Endothelial cell of umbilical vein (primary cell): ENCODE data around the gene MSL1. TPM values are rescaled to one million over a fixed set of nuclear protein-coding genes. Genes with fewer than 3 reads are reported as not detected.

Experiments used
- BruUV-seq: library from RNA; stranded (reverse); fragments of 400-500 nt; replicated peaks from 2 replicates; lab custom pipeline; 2021; lab: Mats Ljungman, UMichigan
- CTCF ChIA-PET: fragments of 300-600, 350-600 bp; sonication (Branson Sonifier 250); formaldehyde crosslinking; loops from one replicate; lab custom pipeline; 2021; ENCODE audit warnings: antibody characterized with exemption, inconsistent platforms; lab: Charles Lee
- POLR2A ChIA-PET: fragments of 300-600, 350-600 bp; sonication (Branson Sonifier 250); formaldehyde crosslinking; loops from one replicate; lab custom pipeline; 2021; ENCODE audit warnings: antibody characterized with exemption, inconsistent platforms; lab: Charles Lee
- DNase-seq: peaks from one replicate; pipeline ENCODE4 v3.0.0-alpha.2; 2011; ENCODE audit warnings: low read depth, low spot score
- FAIRE-seq: peaks from 2 replicates; lab custom pipeline; 2011; peaks lifted over from hg19 to GRCh38; lab: Jason Lieb, UNC
- H2AFZ ChIP-seq: 2 replicates; pipeline ENCODE4 v1.6.0; 2012; ENCODE audit warnings: low read depth, low read length, control low read depth, inconsistent platforms
- H3K27ac ChIP-seq: 2 replicates; pipeline ENCODE4 v1.5.1; 2011; ENCODE audit warnings: low read depth, mild to moderate bottlenecking, control low read depth, low read length, moderate library complexity; ENCODE audit not compliant: insufficient read depth
- H3K27me3 ChIP-seq, 2 experiments: 2 replicates each; pipeline versions ENCODE4 v1.6.0 to v1.6.1; 2011; ENCODE audit warnings: low read length in 2 of 2, mixed read lengths in 1 of 2; ENCODE audit not compliant: control insufficient read depth in 2 of 2, insufficient read depth in 2 of 2
- H3K36me3 ChIP-seq, 2 experiments: 2 replicates in 1 of 2; 3 replicates in 1 of 2; pipeline ENCODE4 v1.5.1; 2011; ENCODE audit warnings: low read length in 2 of 2, mild to moderate bottlenecking in 1 of 2, moderate library complexity in 1 of 2; ENCODE audit not compliant: control insufficient read depth in 2 of 2, insufficient read depth in 2 of 2; ENCODE audit errors: extremely low read depth in 1 of 2
- H3K4me1 ChIP-seq: 3 replicates; pipeline ENCODE4 v1.5.1; 2011; ENCODE audit warnings: mild to moderate bottlenecking, low read length; ENCODE audit not compliant: control insufficient read depth, insufficient read depth; ENCODE audit errors: extremely low read depth
- H3K4me2 ChIP-seq: 2 replicates; pipeline ENCODE4 v1.6.1; 2011; ENCODE audit warnings: low read length, control low read depth, mixed read lengths; ENCODE audit not compliant: insufficient read depth
- H3K4me3 ChIP-seq, 3 experiments: fragments of 200-600 bp in 1 of 3; sonication (generic), shearing (Covaris generic) in 1 of 3; replicated peaks in 1 of 3; 2 replicates each; pipeline ENCODE4 v1.5.1; 2011 to 2016; ENCODE audit warnings: control low read depth in 3 of 3, low read length in 3 of 3, mild to moderate bottlenecking in 2 of 3, inconsistent platforms in 1 of 3, low read depth in 1 of 3, moderate library complexity in 1 of 3; ENCODE audit not compliant: insufficient read depth in 1 of 3
- H3K79me2 ChIP-seq: 2 replicates; pipeline ENCODE4 v1.6.0; 2012; ENCODE audit warnings: low read length, inconsistent platforms; ENCODE audit not compliant: control insufficient read depth, insufficient read depth
- H3K9ac ChIP-seq: replicated peaks from 2 replicates; pipeline ENCODE3; 2011; ENCODE audit warnings: low read length, control low read depth; ENCODE audit not compliant: insufficient read depth; ENCODE audit errors: extremely low read depth
- H3K9me1 ChIP-seq: replicated peaks from 3 replicates; pipeline ENCODE4 v1.6.0; 2011; ENCODE audit warnings: mild to moderate bottlenecking, low read length; ENCODE audit not compliant: control insufficient read depth, insufficient read depth; ENCODE audit errors: extremely low read depth
- H3K9me3 ChIP-seq: replicated peaks from 2 replicates; pipeline ENCODE4 v1.5.1; 2012; ENCODE audit warnings: low read length, inconsistent platforms; ENCODE audit not compliant: control insufficient read depth, insufficient read depth
- H4K20me1 ChIP-seq: replicated peaks from 2 replicates; pipeline ENCODE3; 2011; ENCODE audit warnings: mild to moderate bottlenecking, low read length; ENCODE audit not compliant: control insufficient read depth, insufficient read depth; ENCODE audit errors: extremely low read depth
- CTCF ChIP-seq, 2 donors: IDR thresholded peaks; 1 replicate in 1 of 2; 2 replicates in 1 of 2; pipeline ENCODE4 v1.5.1; 2011; ENCODE audit warnings: low read length in 2 of 2, mild to moderate bottlenecking in 2 of 2, moderate library complexity in 2 of 2, control low read depth in 1 of 2, inconsistent platforms in 1 of 2, low read depth in 1 of 2; ENCODE audit not compliant: insufficient read depth in 1 of 2; ENCODE audit errors: extremely low read depth in 1 of 2
- EZH2 ChIP-seq: IDR thresholded peaks from 2 replicates; pipeline ENCODE4 v1.6.1; 2012; ENCODE audit warnings: borderline replicate concordance, low read depth, mild to moderate bottlenecking, moderate library complexity, low read length, inconsistent platforms; ENCODE audit not compliant: severe bottlenecking
- FOS ChIP-seq: IDR thresholded peaks from 2 replicates; pipeline ENCODE4 v1.6.1; 2011; ENCODE audit warnings: mild to moderate bottlenecking, low read length, moderate library complexity, borderline replicate concordance; ENCODE audit not compliant: insufficient read depth
- JUN ChIP-seq: IDR thresholded peaks from 2 replicates; pipeline ENCODE4 v1.6.1; 2011; ENCODE audit warnings: borderline replicate concordance, low read depth; ENCODE audit not compliant: insufficient read length, insufficient read depth
- MYC ChIP-seq: IDR thresholded peaks from one replicate; pipeline ENCODE4 v1.6.1; 2011; ENCODE audit warnings: mild to moderate bottlenecking, low read depth, low read length
- POLR2A ChIP-seq: IDR thresholded peaks from 2 replicates; pipeline ENCODE4 v1.6.1; 2012; ENCODE audit warnings: low read depth, mild to moderate bottlenecking, control low read depth, low read length
- POLR2AphosphoS5 ChIP-seq: IDR thresholded peaks from 2 replicates; pipeline ENCODE4 v1.6.1; 2012; ENCODE audit warnings: low read depth, mild to moderate bottlenecking, control low read depth, low read length, moderate library complexity; ENCODE audit not compliant: insufficient read depth
- dilution Hi-C: fragments of 300-500 bp; cut with MboI; formaldehyde crosslinking; loops from one replicate; pipeline ENCODE4 v1.15.0; 2019; ENCODE audit warnings: low sequenced_read_pairs; ENCODE audit not compliant: extremely low pct_ligation_motif_present
- intact Hi-C: fragments of 100-400 bp; cut with micrococcal nuclease; formaldehyde crosslinking; loops from one replicate; pipeline ENCODE4 v1.10.0; 2022
- polyA plus RNA-seq, 4 experiments: library from polyadenylated mRNA; depleted of rRNA in 3 of 4; stranded (reverse) in 3 of 4; unstranded in 1 of 4; fragments of >200 nt; gene quantifications; 2 replicates each; pipeline versions ENCODE4 v1.2.1 to v1.2.3, GENCODE V29; 2011 to 2012; ENCODE audit warnings: missing spikeins in 1 of 4
- total RNA-seq: library from RNA; stranded (reverse); gene quantifications from 2 replicates; pipeline ENCODE4 v1.2.3, GENCODE V29; 2021
- TF ChIP-seq, protein P1 (sequence below): IDR thresholded peaks from 2 replicates; pipeline ENCODE4 v1.6.1; 2011; ENCODE audit not compliant: insufficient read depth, insufficient read length

Gene MSL1
- total and polyA plus RNA-seq, 2 donors (not counting 3 experiments of a cell fraction or from before 2014, with no cell fraction given), result 30.9 to 95.0 TPM

- FAIRE-seq (peak; percentile 100), DNase-seq (peak; percentile 98)
- dilution Hi-C loops (no loop called here), intact Hi-C loops (loop anchor here (1.0 kb wide), 3 partner anchors 7 to 82 kb away; no protein-coding TSS in a partner anchor)
- peak; percentile 5 for TF ChIP-seq POLR2A
- TF ChIP-seq POLR2AphosphoS5, result peak; percentile 37
- peak; percentile 91 for TF ChIP-seq FOS
- peak; percentile 92 for TF ChIP-seq JUN
- TF ChIP-seq, protein P1, sequence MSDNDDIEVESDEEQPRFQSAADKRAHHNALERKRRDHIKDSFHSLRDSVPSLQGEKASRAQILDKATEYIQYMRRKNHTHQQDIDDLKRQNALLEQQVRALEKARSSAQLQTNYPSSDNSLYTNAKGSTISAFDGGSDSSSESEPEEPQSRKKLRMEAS, result peak; percentile 98
- no peak for TF ChIP-seq EZH2
- TF ChIP-seq CTCF (IDR thresholded peaks at IDR 0.05; ENCODE audit: extremely low read depth in 1 of 2, insufficient read depth in 1 of 2, low read depth in 1 of 2, low read length in 2 of 2), result no peak
- TF ChIP-seq MYC, result peak; percentile 69
- H3K9ac ChIP-seq, result peak overlapping the region; percentile 75
- ChIA-PET POLR2A (interaction anchor here (0.6 to 3.7 kb wide), 6 partner anchors 9 to 255 kb away, joined by 3 to 56 read pairs (median 6); partner anchors contain the start of gene CASC3), CTCF (interaction anchor here (1.0 to 5.0 kb wide), 8 partner anchors 10 to 68 kb away, joined by 3 to 138 read pairs (median 9); partner anchors contain the start of gene THRA)
- H2AFZ ChIP-seq, result peak overlapping the region; percentile 32
- H3K27ac ChIP-seq, result peak overlapping the region; percentile 93
- H3K27me3 ChIP-seq, result no peaks in the 10 kb centered on the region
- no peaks in the 10 kb centered on the region for H3K9me1 ChIP-seq
- H3K4me3 ChIP-seq, result peak overlapping the region in 2 of 3 experiments; percentile 28 to 48
- peaks cover 0 to 11% of the 10 kb centered on the region in 2 experiments for H3K36me3 ChIP-seq
- peaks cover 39% of the 10 kb centered on the region for H3K4me1 ChIP-seq
- no peaks in the 10 kb centered on the region for H4K20me1 ChIP-seq
- peak overlapping the region; percentile 68 for H3K4me2 ChIP-seq
- TSS peak; percentile 64 for BruUV-seq
- no peaks in the 10 kb centered on the region for H3K9me3 ChIP-seq
- H3K79me2 ChIP-seq, result no peaks in the 10 kb centered on the region
Observed at GRCh38 chr17:40100669-40101366, 21.0 kb upstream of the MSL1 start.
